HG02938 (cell line): ENCODE measurements around the gene PKN1.
"Not testable (repeated sequence)": the region's sequence is repeated elsewhere in the genome, so short reads cannot be mapped to it uniquely, and the experiment has no call there.

Experiments
- ATAC-seq: cut with Tn5 transposase; IDR thresholded peaks from one replicate; pipeline ENCODE4 v1.9.1; 2021; ENCODE audit warnings: mild to moderate bottlenecking, moderate library complexity; ENCODE audit not compliant: unreplicated experiment

The PKN1 gene

GRCh38 chr19:14432791-14433553 is at the start of gene PKN1:
Gene PKN1, plus strand, starts transcription at chr19:14433306. Its CDS starts 216 bp downstream, at chr19:14433522.
- no peak for ATAC-seq

DNA sequence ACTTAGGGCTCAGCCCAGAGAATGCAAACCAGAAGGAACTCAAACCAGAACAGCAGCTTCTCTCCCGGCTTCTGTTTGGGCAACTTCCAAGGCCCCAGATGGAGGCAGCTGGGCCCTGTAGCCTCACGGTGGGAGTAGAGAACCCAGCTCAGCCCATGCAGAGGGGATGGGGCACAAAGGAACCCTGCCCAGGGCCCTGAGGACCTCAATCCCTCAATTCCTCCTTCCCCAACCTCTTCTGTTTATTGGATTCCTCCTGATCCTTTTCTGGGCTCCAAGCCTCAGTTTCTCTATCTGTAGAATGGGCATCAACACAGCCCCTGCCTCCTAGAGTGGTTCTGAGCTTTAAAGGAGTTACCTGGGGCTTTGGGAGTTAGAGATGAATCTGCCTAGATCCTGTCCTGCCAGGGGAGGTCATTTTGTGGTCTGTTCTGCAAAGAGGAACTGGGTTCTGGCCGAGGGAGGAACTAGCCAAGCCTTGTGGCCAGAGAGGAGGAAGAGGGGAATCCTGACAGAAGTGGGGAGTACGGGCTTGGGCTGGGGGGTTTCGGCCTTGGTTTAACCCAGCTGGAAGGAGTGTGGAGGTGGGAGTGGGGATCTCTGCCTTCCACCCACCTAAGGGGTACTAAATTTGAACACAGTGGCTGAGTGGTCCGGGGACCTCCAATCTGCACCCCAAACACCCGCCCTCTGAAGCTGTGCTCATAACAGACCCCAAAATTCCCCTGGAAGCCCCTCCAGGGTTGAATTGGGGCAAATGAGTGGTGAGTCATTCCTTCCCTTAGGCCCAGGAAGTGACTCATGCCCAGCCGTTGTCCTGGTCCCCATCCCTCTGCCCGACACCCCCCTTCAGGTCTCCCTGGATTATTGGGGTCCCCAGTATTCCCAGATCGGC is 49.2 kb upstream of the PKN1 start:
- no peak for ATAC-seq

GRCh38 chr19:14385492-14385891 is 47.6 kb upstream of the PKN1 start:
- ATAC-seq: no peak

DNA sequence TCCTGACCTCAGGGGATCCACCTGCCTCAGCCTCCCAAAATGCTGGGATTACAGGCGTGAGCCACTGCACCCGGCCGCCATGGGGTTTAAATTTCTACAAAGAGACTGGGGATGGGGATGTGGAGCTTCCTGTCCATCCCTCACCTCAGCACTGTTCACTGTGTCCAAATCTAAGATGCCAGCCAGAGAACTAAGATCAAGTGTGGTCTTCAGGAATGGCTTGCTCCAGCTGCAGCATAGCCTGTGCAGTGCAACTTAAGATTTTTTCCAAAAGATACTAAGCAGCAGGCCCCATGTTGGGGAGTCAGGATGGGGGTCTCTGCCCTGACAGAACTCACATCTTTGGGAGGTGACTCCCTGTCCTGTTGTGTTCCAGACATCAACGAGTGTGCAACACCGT is 42.6 kb upstream of the PKN1 start:
- ATAC-seq: no peak

GRCh38 chr19:14391156-14391821 is 41.8 kb upstream of the PKN1 start:
- no peak for ATAC-seq

- ATAC-seq: no peak
Measured at GRCh38 chr19:14393329-14393728, 39.8 kb upstream of the PKN1 start.

GRCh38 chr19:14394167-14394566 is 38.9 kb upstream of the PKN1 start:
- ATAC-seq: no peak

DNA sequence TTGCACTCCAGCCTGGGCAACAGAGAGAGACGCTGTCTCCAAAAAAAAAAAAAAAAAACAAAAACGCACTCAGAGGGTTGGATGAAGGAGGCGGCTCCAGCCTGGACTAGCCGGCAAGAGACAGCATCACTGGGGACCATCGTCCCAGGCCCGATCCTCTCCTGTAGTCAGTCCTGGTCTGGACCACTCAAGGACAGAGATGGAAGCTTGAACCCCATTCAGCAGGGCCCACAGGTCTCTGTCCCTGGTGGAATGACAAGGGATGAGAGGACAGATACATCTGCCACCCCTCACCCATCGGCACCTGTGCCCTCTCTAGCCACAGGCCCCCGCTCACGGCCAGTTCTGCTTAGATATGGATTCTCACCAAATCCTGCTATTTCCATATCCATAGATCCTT is 37.8 kb upstream of the PKN1 start:
- no peak for ATAC-seq

GRCh38 chr19:14395710-14396336 is 37.3 kb upstream of the PKN1 start:
- no peak for ATAC-seq

- not testable (repeated sequence) for ATAC-seq
Measured at GRCh38 chr19:14396730-14397129, 36.4 kb upstream of the PKN1 start.

DNA sequence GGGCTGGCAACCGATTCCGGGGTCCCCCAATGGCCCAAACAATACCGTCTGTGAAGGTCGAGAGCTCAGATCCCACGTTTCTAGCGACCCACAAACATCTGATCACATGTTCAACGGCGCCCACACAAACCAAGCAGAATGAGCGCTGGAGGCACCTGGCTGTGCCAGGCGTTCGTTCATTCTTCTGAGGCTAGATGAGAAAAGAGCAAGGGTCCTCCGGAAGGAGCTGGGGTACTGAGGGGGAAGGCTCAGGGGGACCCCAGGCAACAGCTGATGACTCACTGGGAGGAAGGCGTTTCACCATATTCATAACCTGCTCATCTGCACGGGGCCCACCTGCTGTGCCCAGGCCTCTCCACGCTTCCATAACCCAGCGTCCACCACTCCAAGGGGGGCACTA is 35.9 kb upstream of the PKN1 start:
- not testable (repeated sequence) for ATAC-seq

- no peak for ATAC-seq
Measured at GRCh38 chr19:14400951-14401431, 32.1 kb upstream of the PKN1 start.

DNA sequence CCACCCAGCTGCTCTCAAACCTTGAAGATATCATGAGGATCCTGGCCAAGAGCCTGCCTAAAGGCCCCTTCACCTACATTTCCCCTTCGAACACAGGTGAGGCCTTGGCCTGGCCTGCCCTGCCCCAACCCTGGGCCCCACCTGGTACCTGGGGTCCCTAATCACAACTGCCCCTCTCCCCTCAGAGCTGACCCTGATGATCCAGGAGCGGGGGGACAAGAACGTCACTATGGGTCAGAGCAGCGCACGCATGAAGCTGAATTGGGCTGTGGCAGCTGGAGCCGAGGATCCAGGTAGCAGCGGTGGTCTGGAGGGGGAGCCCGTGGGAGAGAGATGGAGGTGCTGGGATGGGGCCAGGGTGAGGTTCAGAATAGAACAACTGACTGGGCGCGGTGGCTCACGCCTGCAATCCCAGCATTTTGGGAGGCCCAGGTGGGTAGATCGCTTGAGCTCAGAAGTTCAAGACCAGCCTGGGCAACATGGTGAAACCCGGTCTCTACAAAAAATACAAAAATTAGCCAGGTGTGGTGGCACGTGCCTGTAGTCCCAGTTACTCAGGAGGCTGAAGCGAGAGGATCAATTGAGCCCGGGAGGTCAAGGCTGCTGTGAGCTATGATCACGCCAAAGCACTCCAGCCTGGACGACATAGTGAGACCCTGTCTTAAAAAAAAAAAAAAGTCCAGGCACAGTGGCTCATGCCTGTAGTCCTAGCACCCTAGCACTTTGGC is 31.5 kb upstream of the PKN1 start:
- ATAC-seq: no peak

GRCh38 chr19:14402332-14403144 is 30.6 kb upstream of the PKN1 start:
- ATAC-seq: no peak

- ATAC-seq: not testable (repeated sequence)
Measured at GRCh38 chr19:14403145-14403930, 29.8 kb upstream of the PKN1 start.

DNA sequence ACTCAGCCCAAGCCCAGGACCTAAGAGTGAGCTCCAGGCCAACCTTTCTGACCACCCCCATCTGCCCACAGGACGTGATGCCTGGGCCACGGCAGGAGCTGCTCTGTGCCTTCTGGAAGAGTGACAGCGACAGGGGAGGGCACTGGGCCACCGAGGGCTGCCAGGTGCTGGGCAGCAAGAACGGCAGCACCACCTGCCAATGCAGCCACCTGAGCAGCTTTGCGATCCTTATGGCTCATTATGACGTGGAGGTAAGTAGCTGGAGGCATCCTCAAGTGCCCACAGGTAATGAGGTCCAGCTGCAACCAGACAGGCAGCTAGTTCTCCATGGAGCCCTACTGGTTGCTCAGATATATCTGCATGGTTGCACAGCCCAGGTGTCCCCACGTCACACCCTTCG is 28.8 kb upstream of the PKN1 start:
- no peak for ATAC-seq

GRCh38 chr19:14405380-14405757 is 27.7 kb upstream of the PKN1 start:
- ATAC-seq: no peak

DNA sequence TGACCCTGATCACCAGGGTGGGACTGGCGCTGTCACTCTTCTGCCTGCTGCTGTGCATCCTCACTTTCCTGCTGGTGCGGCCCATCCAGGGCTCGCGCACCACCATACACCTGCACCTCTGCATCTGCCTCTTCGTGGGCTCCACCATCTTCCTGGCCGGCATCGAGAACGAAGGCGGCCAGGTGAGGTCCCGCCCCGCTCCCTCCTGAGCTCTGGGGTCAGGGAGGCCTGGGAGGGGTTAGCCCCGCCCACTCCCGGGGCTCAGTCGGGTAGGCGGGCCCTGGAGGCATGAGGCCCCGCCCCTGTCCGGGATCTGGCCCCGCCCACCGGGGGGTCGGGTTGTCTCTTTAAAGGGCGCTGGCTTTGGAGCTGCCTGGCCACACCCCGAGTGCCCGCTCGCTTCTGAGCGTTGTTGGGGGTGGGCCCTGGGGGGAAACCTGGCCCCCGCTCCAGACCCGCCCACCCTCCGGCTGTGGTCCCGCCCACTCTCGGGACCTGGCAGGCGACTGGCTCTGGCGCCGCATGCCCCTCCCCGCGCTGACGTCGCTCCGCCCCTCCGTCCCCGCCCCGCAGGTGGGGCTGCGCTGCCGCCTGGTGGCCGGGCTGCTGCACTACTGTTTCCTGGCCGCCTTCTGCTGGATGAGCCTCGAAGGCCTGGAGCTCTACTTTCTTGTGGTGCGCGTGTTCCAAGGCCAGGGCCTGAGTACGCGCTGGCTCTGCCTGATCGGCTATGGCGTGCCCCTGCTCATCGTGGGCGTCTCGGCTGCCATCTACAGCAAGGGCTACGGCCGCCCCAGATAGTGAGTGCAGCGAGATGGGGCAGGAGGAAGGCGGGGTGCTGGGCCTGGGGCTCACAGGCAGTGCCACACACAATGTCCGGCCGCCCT is 27.1 kb upstream of the PKN1 start:
- no peak for ATAC-seq
